Measurements from ENCODE around the gene NFX1. TPM values are rescaled to one million over a fixed set of nuclear protein-coding genes. Genes with fewer than 3 reads are reported as not detected.
"Not testable (repeated sequence)": the region's sequence is repeated elsewhere in the genome, so short reads cannot be mapped to it uniquely, and the experiment has no call there.

Gene NFX1
- total RNA-seq, 3 donors from 2014 or later, result 36.3 to 45.5 (median 38.3) TPM

- Histone ChIP-seq H3K27me3 (no peaks in the 10 kb centered on the region), H3K36me3 (peaks cover 14% of the 10 kb centered on the region), H3K4me1 (no peaks in the 10 kb centered on the region), H3K9me3 (no peaks in the 10 kb centered on the region), H3K4me3 (no peak overlapping the region), H3K27ac (no peak overlapping the region)
- TF ChIP-seq, protein P1, sequence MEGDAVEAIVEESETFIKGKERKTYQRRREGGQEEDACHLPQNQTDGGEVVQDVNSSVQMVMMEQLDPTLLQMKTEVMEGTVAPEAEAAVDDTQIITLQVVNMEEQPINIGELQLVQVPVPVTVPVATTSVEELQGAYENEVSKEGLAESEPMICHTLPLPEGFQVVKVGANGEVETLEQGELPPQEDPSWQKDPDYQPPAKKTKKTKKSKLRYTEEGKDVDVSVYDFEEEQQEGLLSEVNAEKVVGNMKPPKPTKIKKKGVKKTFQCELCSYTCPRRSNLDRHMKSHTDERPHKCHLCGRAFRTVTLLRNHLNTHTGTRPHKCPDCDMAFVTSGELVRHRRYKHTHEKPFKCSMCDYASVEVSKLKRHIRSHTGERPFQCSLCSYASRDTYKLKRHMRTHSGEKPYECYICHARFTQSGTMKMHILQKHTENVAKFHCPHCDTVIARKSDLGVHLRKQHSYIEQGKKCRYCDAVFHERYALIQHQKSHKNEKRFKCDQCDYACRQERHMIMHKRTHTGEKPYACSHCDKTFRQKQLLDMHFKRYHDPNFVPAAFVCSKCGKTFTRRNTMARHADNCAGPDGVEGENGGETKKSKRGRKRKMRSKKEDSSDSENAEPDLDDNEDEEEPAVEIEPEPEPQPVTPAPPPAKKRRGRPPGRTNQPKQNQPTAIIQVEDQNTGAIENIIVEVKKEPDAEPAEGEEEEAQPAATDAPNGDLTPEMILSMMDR (IDR thresholded peaks at IDR 0.05), result no peak
- TF ChIP-seq POLR2A (IDR thresholded peaks at IDR 0.05), result no peak
- TF ChIP-seq POLR2AphosphoS5 (IDR thresholded peaks at IDR 0.05), result no peak
- intact Hi-C loops (cut with DNase I; ENCODE audit: low total_unique reads), result no loop called here
- DNase-seq (ENCODE audit: low spot score in 2 of 2), result no peak
These were observed 73.8 kb downstream of the NFX1 start for GRCh38 chr9:33364127-33364526.

GRCh38 chr9:33364814-33365213, 74.5 kb downstream of the NFX1 start:
- H3K9me3 ChIP-seq; H3K4me3 ChIP-seq; H3K27ac ChIP-seq; intact Hi-C loops (cut with DNase I; ENCODE audit: low total_unique reads); DNase-seq (ENCODE audit: low spot score in 2 of 2); H3K4me1 ChIP-seq; H3K27me3 ChIP-seq: not testable (repeated sequence)
- peaks cover 14% of the 10 kb centered on the region for H3K36me3 ChIP-seq

DNA sequence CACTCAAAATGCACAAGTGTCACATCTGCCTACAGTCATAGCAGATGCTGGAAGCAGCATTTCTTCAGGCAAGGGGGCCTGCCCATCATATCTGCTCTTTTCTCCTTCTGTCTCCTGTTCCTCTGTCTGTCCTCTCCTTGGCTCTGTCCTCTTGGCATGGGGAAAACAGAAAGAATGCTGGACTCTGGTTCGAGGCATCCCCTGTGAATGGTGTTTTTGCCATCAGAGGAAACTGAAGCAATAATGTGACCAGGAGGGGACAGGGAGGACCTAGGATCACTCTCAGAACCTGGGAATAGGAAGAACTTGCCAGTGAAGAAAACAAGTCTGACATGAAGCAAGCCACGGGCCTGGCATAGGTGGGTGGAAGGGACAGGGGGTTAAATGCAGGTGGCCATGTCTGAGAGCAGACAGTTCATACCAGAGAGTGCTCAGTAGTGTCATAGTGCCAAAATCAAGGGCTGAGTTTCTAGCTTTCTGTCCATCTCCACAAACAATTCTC, 76.7 kb downstream of the NFX1 start:
- Histone ChIP-seq H3K4me1 (no peaks in the 10 kb centered on the region), H3K4me3 (no peak overlapping the region), H3K36me3 (peaks cover 14% of the 10 kb centered on the region), H3K27me3 (no peaks in the 10 kb centered on the region), H3K9me3 (no peaks in the 10 kb centered on the region), H3K27ac (no peak overlapping the region)
- DNase-seq (ENCODE audit: low spot score in 2 of 2), result no peak
- intact Hi-C loops (cut with DNase I; ENCODE audit: low total_unique reads), result no loop called here
- TF ChIP-seq POLR2AphosphoS5 (IDR thresholded peaks at IDR 0.05) (no peak), POLR2A (IDR thresholded peaks at IDR 0.05) (no peak)
- TF ChIP-seq, protein P1 (IDR thresholded peaks at IDR 0.05), result no peak

DNA sequence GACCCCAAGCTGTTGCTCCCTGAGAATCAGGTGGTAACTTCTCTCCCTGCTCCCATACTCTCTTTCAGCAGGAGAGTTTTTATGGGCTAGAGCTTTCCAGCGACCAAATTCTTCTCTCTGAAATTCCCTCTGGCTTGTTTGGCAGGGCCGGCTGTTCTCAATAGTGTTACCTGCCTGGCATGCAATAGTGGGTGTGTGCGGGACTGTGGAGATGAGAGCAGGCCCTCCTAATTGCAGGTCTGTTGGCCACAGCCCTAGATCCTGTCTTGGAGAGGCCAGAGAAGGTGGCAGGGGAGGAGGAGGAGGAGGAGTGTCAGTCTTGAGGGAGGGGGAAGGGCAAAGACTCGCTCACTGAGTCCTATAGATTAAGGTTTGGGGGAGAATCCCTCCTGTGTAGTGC, 82.6 kb downstream of the NFX1 start:
- no peak for DNase-seq (ENCODE audit: low spot score in 2 of 2)
- no peak for TF ChIP-seq POLR2AphosphoS5 (IDR thresholded peaks at IDR 0.05)
- TF ChIP-seq, protein P1 (IDR thresholded peaks at IDR 0.05), result no peak
- TF ChIP-seq POLR2A (IDR thresholded peaks at IDR 0.05), result no peak
- no peak overlapping the region for H3K27ac ChIP-seq
- no peaks in the 10 kb centered on the region for H3K36me3 ChIP-seq
- H3K27me3 ChIP-seq, result no peaks in the 10 kb centered on the region
- intact Hi-C loops (cut with DNase I; ENCODE audit: low total_unique reads), result no loop called here
- H3K9me3 ChIP-seq, result no peaks in the 10 kb centered on the region
- H3K4me3 ChIP-seq, result no peak overlapping the region
- H3K4me1 ChIP-seq, result no peaks in the 10 kb centered on the region

DNA sequence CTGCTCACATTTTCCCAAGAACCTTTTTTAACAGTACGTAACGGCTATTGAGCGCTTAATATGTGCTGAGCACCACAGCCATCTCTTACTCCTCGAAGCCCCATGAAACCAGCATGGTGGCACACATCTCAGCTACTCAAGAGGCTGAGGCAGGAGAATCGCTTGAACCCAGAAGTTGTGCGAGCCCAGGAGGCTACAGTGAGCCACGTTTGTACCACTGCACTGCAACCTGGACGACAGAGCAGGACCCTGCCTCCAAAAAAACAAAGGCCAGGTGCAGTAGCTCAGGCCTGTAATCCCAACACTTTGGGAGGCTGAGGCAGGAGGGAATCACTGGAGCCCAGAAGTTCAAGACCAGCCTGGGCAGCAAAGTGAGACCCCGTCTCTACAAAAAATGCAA, 83.9 kb downstream of the NFX1 start:
- no peaks in the 10 kb centered on the region for H3K36me3 ChIP-seq
- H3K27ac ChIP-seq, result no peak overlapping the region
- H3K9me3 ChIP-seq, result no peaks in the 10 kb centered on the region
- no peaks in the 10 kb centered on the region for H3K27me3 ChIP-seq
- TF ChIP-seq POLR2A (IDR thresholded peaks at IDR 0.05) (no peak), POLR2AphosphoS5 (IDR thresholded peaks at IDR 0.05) (no peak)
- TF ChIP-seq, protein P1 (IDR thresholded peaks at IDR 0.05), result no peak
- H3K4me3 ChIP-seq, result no peak overlapping the region
- no peaks in the 10 kb centered on the region for H3K4me1 ChIP-seq
- intact Hi-C loops (cut with DNase I; ENCODE audit: low total_unique reads), result no loop called here
- DNase-seq (ENCODE audit: low spot score in 2 of 2), result peak in 1 of 2 donors; percentile 17

Data from breast epithelium (tissue), 4 donors.